ENCODE measurements around the gene ZNF439.

GRCh38 chr19:11832253-11832912 lies 16.1 kb upstream of the ZNF439 start:
- TF ChIP-seq CTCF (IDR thresholded peaks at IDR 0.05; ENCODE audit: low read depth, low read length, poor library complexity, severe bottlenecking) (no peak), EZH2phosphoT487 (IDR thresholded peaks at IDR 0.05; ENCODE audit: borderline replicate concordance, low read length) (no peak)
